PC-3 (cell line): ENCODE measurements around the gene ATXN3.

ENCODE experiments used
- EZH2 ChIP-seq: fragments of 300-600 bp; sonication (generic); IDR thresholded peaks from one replicate; pipeline ENCODE4 v1.6.1; 2017; ENCODE audit warnings: antibody characterized with exemption, mild to moderate bottlenecking, low read length; ENCODE audit not compliant: unreplicated experiment
- EZH2phosphoT487 ChIP-seq: fragments of 300-600 bp; sonication (generic); IDR thresholded peaks from 2 replicates; pipeline ENCODE4 v1.6.1; 2018; ENCODE audit warnings: mild to moderate bottlenecking, antibody characterized with exemption, low read length, borderline replicate concordance
- TF ChIP-seq, protein P1 (sequence below): fragments of 300-600 bp; sonication (generic); conservative IDR thresholded peaks from 2 replicates; pipeline ENCODE4 v1.5.1; 2017; ENCODE audit warnings: antibody characterized with exemption, low read depth, mild to moderate bottlenecking, low read length

GRCh38 chr14:92037989-92038388 lies 68.4 kb downstream of the ATXN3 start:
- TF ChIP-seq, protein P1, sequence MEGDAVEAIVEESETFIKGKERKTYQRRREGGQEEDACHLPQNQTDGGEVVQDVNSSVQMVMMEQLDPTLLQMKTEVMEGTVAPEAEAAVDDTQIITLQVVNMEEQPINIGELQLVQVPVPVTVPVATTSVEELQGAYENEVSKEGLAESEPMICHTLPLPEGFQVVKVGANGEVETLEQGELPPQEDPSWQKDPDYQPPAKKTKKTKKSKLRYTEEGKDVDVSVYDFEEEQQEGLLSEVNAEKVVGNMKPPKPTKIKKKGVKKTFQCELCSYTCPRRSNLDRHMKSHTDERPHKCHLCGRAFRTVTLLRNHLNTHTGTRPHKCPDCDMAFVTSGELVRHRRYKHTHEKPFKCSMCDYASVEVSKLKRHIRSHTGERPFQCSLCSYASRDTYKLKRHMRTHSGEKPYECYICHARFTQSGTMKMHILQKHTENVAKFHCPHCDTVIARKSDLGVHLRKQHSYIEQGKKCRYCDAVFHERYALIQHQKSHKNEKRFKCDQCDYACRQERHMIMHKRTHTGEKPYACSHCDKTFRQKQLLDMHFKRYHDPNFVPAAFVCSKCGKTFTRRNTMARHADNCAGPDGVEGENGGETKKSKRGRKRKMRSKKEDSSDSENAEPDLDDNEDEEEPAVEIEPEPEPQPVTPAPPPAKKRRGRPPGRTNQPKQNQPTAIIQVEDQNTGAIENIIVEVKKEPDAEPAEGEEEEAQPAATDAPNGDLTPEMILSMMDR: no peak
- TF ChIP-seq EZH2phosphoT487 (no peak), EZH2 (no peak)
